Thoracic aorta (tissue), 2 donors: ENCODE results near the gene EID3. TPM values are rescaled to one million over a fixed set of nuclear protein-coding genes. Genes with fewer than 3 reads are reported as not detected.

Experiments
- ATAC-seq: fragments of 150-250 bp; one replicate; pipeline ENCODE4 v1.8.0; 2017; ENCODE audit warnings: low read depth; ENCODE audit not compliant: insufficient number of reproducible peaks, low FRiP score
- DNase-seq: peaks from one replicate; pipeline ENCODE4 v3.0.0-alpha.2; 2020; ENCODE audit warnings: low spot score
- H3K27ac ChIP-seq, 2 donors: fragments of 200-600 bp; sonication (generic); 1 replicate in 1 of 2; 2 replicates in 1 of 2; pipeline ENCODE4 v1.5.1; 2016; ENCODE audit warnings: mild to moderate bottlenecking in 2 of 2, moderate library complexity in 2 of 2
- H3K27me3 ChIP-seq: fragments of 200-600 bp; sonication (generic); replicated peaks from 2 replicates; pipeline ENCODE4 v1.6.0; 2016; ENCODE audit warnings: mild to moderate bottlenecking; ENCODE audit not compliant: insufficient read depth
- H3K36me3 ChIP-seq: fragments of 200-600 bp; sonication (generic); one replicate; pipeline ENCODE4 v1.5.1; 2016
- H3K4me1 ChIP-seq, 2 donors: fragments of 200-600 bp; sonication (generic); 1 replicate in 1 of 2; 2 replicates in 1 of 2; pipeline versions ENCODE4 v1.5.1 to v1.6.0; 2016; ENCODE audit warnings: low read depth in 2 of 2, mild to moderate bottlenecking in 1 of 2; ENCODE audit not compliant: control insufficient read depth in 1 of 2
- H3K4me3 ChIP-seq: fragments of 200-600 bp; sonication (generic); 2 replicates; pipeline ENCODE4 v1.5.1; 2016; ENCODE audit warnings: mild to moderate bottlenecking
- H3K9me3 ChIP-seq: fragments of 200-600 bp; sonication (generic); 2 replicates; pipeline ENCODE4 v1.5.1; 2016
- CTCF ChIP-seq: fragments of 200-600 bp; sonication (generic); IDR thresholded peaks from one replicate; pipeline ENCODE4 v1.5.1; 2019; ENCODE audit warnings: antibody characterized with exemption
- total RNA-seq, 2 donors: library from RNA; depleted of rRNA; stranded (reverse); fragments of >200 nt; gene quantifications; one replicate each; pipeline versions ENCODE4 v1.1.0 to v1.2.3, GENCODE V29; 2016

The EID3 gene
- total RNA-seq, 2 donors from 2014 or later = 32.7 to 33.7 TPM

- H3K27ac ChIP-seq = peak overlapping the region in 1 of 2 donors; percentile 94
- DNase-seq (no peak), ATAC-seq (no peak)
- H3K4me3 ChIP-seq = no peak overlapping the region
- H3K27me3 ChIP-seq = no peaks in the 10 kb centered on the region
- peaks cover 2 to 26% of the 10 kb centered on the region in 2 donors for H3K4me1 ChIP-seq
- no peak for TF ChIP-seq CTCF
- no peaks in the 10 kb centered on the region for H3K9me3 ChIP-seq
- no peaks in the 10 kb centered on the region for H3K36me3 ChIP-seq
Observed at GRCh38 chr12:104279164-104279563, 24.4 kb upstream of the EID3 start.

- Histone ChIP-seq H3K4me3 (no peak overlapping the region), H3K27ac (peak overlapping the region; percentile 78 to 94), H3K4me1 (peaks cover 6 to 33% of the 10 kb centered on the region in 2 donors), H3K36me3 (no peaks in the 10 kb centered on the region), H3K27me3 (no peaks in the 10 kb centered on the region), H3K9me3 (no peaks in the 10 kb centered on the region)
- ATAC-seq = no peak
- DNase-seq = no peak
- TF ChIP-seq CTCF = no peak
Observed at GRCh38 chr12:104280111-104280510, 23.4 kb upstream of the EID3 start.

- peak; percentile 95 for ATAC-seq
- TF ChIP-seq CTCF = no peak
- Histone ChIP-seq H3K27ac (peak overlapping the region; percentile 78 to 94), H3K4me1 (peaks cover 14 to 39% of the 10 kb centered on the region in 2 donors), H3K4me3 (no peak overlapping the region), H3K9me3 (no peaks in the 10 kb centered on the region), H3K36me3 (no peaks in the 10 kb centered on the region), H3K27me3 (no peaks in the 10 kb centered on the region)
- DNase-seq = no peak
Observed at GRCh38 chr12:104280717-104281458, 22.7 kb upstream of the EID3 start.

- Histone ChIP-seq H3K27me3 (no peaks in the 10 kb centered on the region), H3K4me1 (peaks cover 19 to 44% of the 10 kb centered on the region in 2 donors), H3K27ac (peak overlapping the region; percentile 50 to 94), H3K36me3 (no peaks in the 10 kb centered on the region), H3K4me3 (no peak overlapping the region), H3K9me3 (no peaks in the 10 kb centered on the region)
- no peak for TF ChIP-seq CTCF
- DNase-seq (no peak), ATAC-seq (no peak)
Observed at GRCh38 chr12:104281636-104282035, 21.9 kb upstream of the EID3 start.

GRCh38 chr12:104282109-104282508 is 21.4 kb upstream of the EID3 start:
- no peaks in the 10 kb centered on the region for H3K27me3 ChIP-seq
- TF ChIP-seq CTCF = no peak
- no peak overlapping the region for H3K4me3 ChIP-seq
- DNase-seq (no peak), ATAC-seq (no peak)
- H3K4me1 ChIP-seq = peaks cover 19 to 44% of the 10 kb centered on the region in 2 donors
- peak overlapping the region; percentile 50 to 94 for H3K27ac ChIP-seq
- no peaks in the 10 kb centered on the region for H3K9me3 ChIP-seq
- no peaks in the 10 kb centered on the region for H3K36me3 ChIP-seq
